Neuronal stem cell (in vitro differentiated cells): ENCODE data around the gene PACRG.

Source experiments
- DNase-seq: peaks from one replicate; pipeline ENCODE4 v3.0.0-alpha.2; 2013; ENCODE audit warnings: low spot score
- H2AFZ ChIP-seq: one replicate; pipeline ENCODE4 v1.6.1; 2013; ENCODE audit warnings: mild to moderate bottlenecking, low read length, inconsistent platforms
- H2AK5ac ChIP-seq: 2 replicates; pipeline ENCODE4 v1.6.1; 2013; ENCODE audit warnings: low read depth, mild to moderate bottlenecking, inconsistent platforms, low read length, moderate library complexity, mixed read lengths
- H2BK120ac ChIP-seq: 2 replicates; pipeline ENCODE4 v1.6.1; 2013; ENCODE audit warnings: low read depth, mild to moderate bottlenecking, inconsistent platforms, low read length, moderate library complexity, mixed read lengths
- H2BK12ac ChIP-seq: one replicate; pipeline ENCODE4 v1.6.1; 2013; ENCODE audit warnings: low read length, inconsistent platforms
- H2BK15ac ChIP-seq: 2 replicates; pipeline ENCODE4 v1.6.1; 2013; ENCODE audit warnings: mild to moderate bottlenecking, low read length, inconsistent platforms, mixed read lengths
- H2BK5ac ChIP-seq: one replicate; pipeline ENCODE4 v1.6.1; 2013; ENCODE audit warnings: inconsistent platforms, mild to moderate bottlenecking, low read length, moderate library complexity
- H3K14ac ChIP-seq: one replicate; pipeline ENCODE4 v1.6.1; 2013; ENCODE audit warnings: low read length, inconsistent platforms
- H3K18ac ChIP-seq: 2 replicates; pipeline ENCODE4 v1.6.1; 2013; ENCODE audit warnings: low read length, inconsistent platforms
- H3K23ac ChIP-seq: 2 replicates; pipeline ENCODE4 v1.6.1; 2013; ENCODE audit warnings: low read depth, mild to moderate bottlenecking, mixed read lengths, low read length, inconsistent platforms; ENCODE audit not compliant: poor library complexity
- H3K27ac ChIP-seq: replicated peaks from 3 replicates; pipeline ENCODE4 v1.5.1; 2013; ENCODE audit warnings: low read length, inconsistent platforms
- H3K27me3 ChIP-seq, 3 experiments: 2 replicates each; pipeline ENCODE4 v1.6.1; 2013; ENCODE audit warnings: low read length in 3 of 3, mild to moderate bottlenecking in 2 of 3, inconsistent platforms in 1 of 3, low read depth in 1 of 3, mixed read lengths in 1 of 3, moderate library complexity in 1 of 3; ENCODE audit not compliant: control insufficient read depth in 3 of 3, insufficient read depth in 3 of 3
- H3K36me3 ChIP-seq, 2 donors: replicated peaks in 1 of 2; 2 replicates each; pipeline ENCODE4 v1.6.1; 2013; ENCODE audit warnings: low read length in 2 of 2; ENCODE audit not compliant: control insufficient read depth in 2 of 2, insufficient read depth in 2 of 2
- H3K4ac ChIP-seq: 2 replicates; pipeline ENCODE4 v1.6.1; 2013; ENCODE audit warnings: inconsistent platforms, mild to moderate bottlenecking, low read length, moderate library complexity
- H3K4me1 ChIP-seq, 2 donors: 1 replicate in 1 of 2; 2 replicates in 1 of 2; pipeline ENCODE4 v1.6.1; 2013; ENCODE audit warnings: low read length in 2 of 2, low read depth in 1 of 2; ENCODE audit not compliant: control insufficient read depth in 2 of 2, insufficient read depth in 1 of 2
- H3K4me2 ChIP-seq: one replicate; pipeline ENCODE4 v1.6.1; 2013; ENCODE audit warnings: mild to moderate bottlenecking, low read length, inconsistent platforms; ENCODE audit not compliant: insufficient read depth, poor library complexity, severe bottlenecking
- H3K4me3 ChIP-seq, 2 donors: 2 replicates each; pipeline ENCODE4 v1.5.1; 2013; ENCODE audit warnings: low read length in 2 of 2, mild to moderate bottlenecking in 2 of 2, inconsistent platforms in 1 of 2, moderate library complexity in 1 of 2
- H3K79me1 ChIP-seq: one replicate; pipeline ENCODE4 v1.6.1; 2013; ENCODE audit warnings: low read depth, mild to moderate bottlenecking, inconsistent platforms, low read length, moderate library complexity
- H3K9ac ChIP-seq: one replicate; pipeline ENCODE4 v1.6.1; 2013; ENCODE audit warnings: mild to moderate bottlenecking, low read depth, low read length, inconsistent platforms; ENCODE audit not compliant: poor library complexity
- H3K9me3 ChIP-seq, 2 donors: replicated peaks in 1 of 2; 2 replicates each; pipeline versions ENCODE3 to v1.6.1; 2013; ENCODE audit warnings: low read length in 2 of 2, mild to moderate bottlenecking in 2 of 2, inconsistent platforms in 1 of 2, low read depth in 1 of 2, mixed read lengths in 1 of 2, moderate library complexity in 1 of 2; ENCODE audit not compliant: control insufficient read depth in 2 of 2, insufficient read depth in 1 of 2
- H4K8ac ChIP-seq: one replicate; pipeline ENCODE4 v1.6.1; 2013; ENCODE audit warnings: low read depth, mild to moderate bottlenecking, inconsistent platforms, low read length, moderate library complexity
- H4K91ac ChIP-seq: one replicate; pipeline ENCODE4 v1.6.1; 2013; ENCODE audit warnings: low read length, low read depth, mild to moderate bottlenecking, inconsistent platforms; ENCODE audit not compliant: poor library complexity
- WGBS, 2 donors: extraction: QIAGEN DNeasy Blood & Tissue Kit; methylation state at CpG; one replicate each; pipeline ENCODE4 v1.1.7; 2013; ENCODE audit warnings: missing lambda C conversion rate in 2 of 2, mixed read lengths in 1 of 2; ENCODE audit not compliant: insufficient read length in 2 of 2, insufficient replicate concordance in 1 of 2; ENCODE audit errors: extremely low coverage in 2 of 2; 5-methylcytosine and 5-hydroxymethylcytosine counted together

Gene PACRG

GRCh38 chr6:163149279-163149848 lies 421.6 kb downstream of the PACRG start:
- Histone ChIP-seq H3K4me1 (peaks cover 7 to 9% of the 10 kb centered on the region in 2 donors), H3K9me3 (peaks cover 0 to 5% of the 10 kb centered on the region in 2 donors), H2AFZ (peak overlapping the region; percentile 53), H3K36me3 (no peaks in the 10 kb centered on the region), H3K4ac (no peak overlapping the region), H3K4me3 (no peak overlapping the region), H3K27ac (no peak overlapping the region), H3K27me3 (no peaks in the 10 kb centered on the region), H3K23ac (no peak overlapping the region), H4K8ac (no peak overlapping the region), H4K91ac (no peak overlapping the region), H3K9ac (no peak overlapping the region), H3K18ac (peak overlapping the region; percentile 73), H3K4me2 (no peak overlapping the region), H2BK5ac (peak overlapping the region; percentile 47), H2BK12ac (no peak overlapping the region), H2BK15ac (peak overlapping the region; percentile 97), H3K79me1 (no peaks in the 10 kb centered on the region), H2BK120ac (no peak overlapping the region), H2AK5ac (peak overlapping the region; percentile 66), H3K14ac (no peak overlapping the region)
- no peak for DNase-seq
- no CpG with 5 or more reads among the region's 35 CpGs for WGBS, 2 donors

- H3K14ac ChIP-seq: no peak overlapping the region
- H3K36me3 ChIP-seq: no peaks in the 10 kb centered on the region
- H3K27ac ChIP-seq: no peak overlapping the region
- no peak overlapping the region for H4K8ac ChIP-seq
- peak overlapping the region; percentile 26 for H2AFZ ChIP-seq
- DNase-seq: peak; percentile 20
- peaks cover 7 to 9% of the 10 kb centered on the region in 2 donors for H3K4me1 ChIP-seq
- no peak overlapping the region for H2BK120ac ChIP-seq
- no peak overlapping the region for H2BK12ac ChIP-seq
- no peak overlapping the region for H3K23ac ChIP-seq
- no peak overlapping the region for H2AK5ac ChIP-seq
- no CpG with 5 or more reads among the region's 6 CpGs for WGBS, 2 donors
- no peak overlapping the region for H3K9ac ChIP-seq
- no peak overlapping the region for H2BK15ac ChIP-seq
- H3K18ac ChIP-seq: no peak overlapping the region
- no peak overlapping the region for H3K4me2 ChIP-seq
- H3K79me1 ChIP-seq: no peaks in the 10 kb centered on the region
- no peak overlapping the region for H3K4ac ChIP-seq
- H3K9me3 ChIP-seq: peaks cover 0 to 5% of the 10 kb centered on the region in 2 donors
- no peak overlapping the region for H3K4me3 ChIP-seq
- H3K27me3 ChIP-seq: no peaks in the 10 kb centered on the region
- no peak overlapping the region for H4K91ac ChIP-seq
- no peak overlapping the region for H2BK5ac ChIP-seq
Observed at GRCh38 chr6:163151212-163151611, 423.4 kb downstream of the PACRG start.

GRCh38 chr6:163152701-163153100 lies 424.9 kb downstream of the PACRG start:
- no peak overlapping the region for H3K9ac ChIP-seq
- H3K14ac ChIP-seq: no peak overlapping the region
- H3K23ac ChIP-seq: no peak overlapping the region

GRCh38 chr6:163159110-163159509 lies 431.3 kb downstream of the PACRG start:
- Histone ChIP-seq H4K91ac (no peak overlapping the region), H2BK15ac (no peak overlapping the region), H3K23ac (no peak overlapping the region), H2BK12ac (no peak overlapping the region), H3K79me1 (no peaks in the 10 kb centered on the region), H2AFZ (no peak overlapping the region), H3K27ac (no peak overlapping the region), H3K18ac (no peak overlapping the region), H3K4ac (no peak overlapping the region), H3K9ac (no peak overlapping the region), H3K4me2 (no peak overlapping the region), H4K8ac (no peak overlapping the region), H3K9me3 (no peaks in the 10 kb centered on the region), H3K36me3 (no peaks in the 10 kb centered on the region), H2BK120ac (no peak overlapping the region), H2BK5ac (no peak overlapping the region), H3K4me3 (no peak overlapping the region), H3K27me3 (no peaks in the 10 kb centered on the region), H3K14ac (no peak overlapping the region), H2AK5ac (no peak overlapping the region), H3K4me1 (peaks cover 0 to 4% of the 10 kb centered on the region in 2 donors)
- DNase-seq: no peak
- no CpG with 5 or more reads among the region's 1 CpG for WGBS, 2 donors

More at GRCh38 chr6:163152701-163153100, 424.9 kb downstream of the PACRG start:
- H2BK15ac ChIP-seq: no peak overlapping the region
- no peaks in the 10 kb centered on the region for H3K79me1 ChIP-seq
- H3K27ac ChIP-seq: no peak overlapping the region
- no peak overlapping the region for H3K4me2 ChIP-seq
- no peak overlapping the region for H2BK120ac ChIP-seq
- H3K9me3 ChIP-seq: peaks cover 0 to 5% of the 10 kb centered on the region in 2 donors
- no peak overlapping the region for H3K4me3 ChIP-seq
- no peak overlapping the region for H2AK5ac ChIP-seq
- H2AFZ ChIP-seq: no peak overlapping the region
- H2BK12ac ChIP-seq: no peak overlapping the region
- no peak overlapping the region for H3K4ac ChIP-seq
- no peak overlapping the region for H4K91ac ChIP-seq
- peaks cover 7 to 9% of the 10 kb centered on the region in 2 donors for H3K4me1 ChIP-seq
- no CpG with 5 or more reads among the region's 6 CpGs for WGBS, 2 donors
- no peaks in the 10 kb centered on the region for H3K36me3 ChIP-seq
- no peak overlapping the region for H3K18ac ChIP-seq
- no peaks in the 10 kb centered on the region for H3K27me3 ChIP-seq
- no peak for DNase-seq
- no peak overlapping the region for H4K8ac ChIP-seq
- no peak overlapping the region for H2BK5ac ChIP-seq
